ENCODE data around the gene TUFT1. TPM values are rescaled to one million over a fixed set of nuclear protein-coding genes. Genes with fewer than 3 reads are reported as not detected.

Gene TUFT1
- total RNA-seq, 2 experiments from 2014 or later: 7.2 to 9.6 TPM

DNA sequence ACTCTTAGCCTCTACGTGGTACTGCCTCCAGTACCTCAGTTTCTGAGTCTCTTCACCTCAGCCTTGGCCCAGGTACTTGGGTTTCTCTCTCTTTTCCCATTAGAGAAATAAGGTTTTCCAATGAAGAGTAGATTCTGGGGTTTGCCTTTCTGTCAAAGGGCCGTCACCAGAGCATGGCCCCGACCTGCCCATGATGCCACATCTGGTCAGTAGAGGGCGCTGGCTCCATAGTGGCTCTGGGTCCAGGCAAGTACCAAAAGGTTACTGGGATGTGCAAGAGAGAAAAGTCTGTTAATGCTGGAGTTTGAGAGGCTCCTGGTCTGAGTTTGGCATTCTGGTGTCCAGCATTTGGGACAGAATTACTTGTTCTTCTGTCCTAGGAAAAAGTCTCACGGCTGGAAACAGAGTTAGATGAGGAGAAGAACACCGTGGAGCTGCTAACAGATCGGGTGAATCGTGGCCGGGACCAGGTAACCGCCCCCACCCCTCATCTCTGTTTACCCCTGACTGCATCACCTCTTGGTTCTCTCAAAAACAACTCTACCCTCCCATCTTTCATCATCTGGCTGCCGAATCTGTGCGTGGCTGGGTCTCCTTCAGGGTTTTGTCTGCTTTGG lies 5.3 kb upstream of the TUFT1 start:
- no peaks in the 10 kb centered on the region for H3K27me3 ChIP-seq (ENCODE audit: control insufficient read depth in 1 of 2, insufficient read depth in 2 of 2, low read length in 2 of 2)
- Mint-ChIP-seq H3K4me1 (ENCODE audit: low read depth) (peaks cover 5% of the 10 kb centered on the region), H3K27me3 (no peaks in the 10 kb centered on the region), H3K36me3 (ENCODE audit: low read depth) (no peaks in the 10 kb centered on the region), H3K27ac (no peak overlapping the region), H3K4me3 (no peak overlapping the region), H3K9me3 (no peaks in the 10 kb centered on the region)
- ATAC-seq (ENCODE audit: poor library complexity) (peak; percentile 84), DNase-seq (peak; percentile 60 to 84 (median 72))
- H3K4me3 ChIP-seq (ENCODE audit: low read length): no peak overlapping the region
- H3K9me3 ChIP-seq (ENCODE audit: control insufficient read depth in 1 of 2, insufficient read depth in 1 of 2, low read length in 2 of 2): no peaks in the 10 kb centered on the region
- no peak overlapping the region for H3K27ac ChIP-seq (ENCODE audit: low read depth in 1 of 2, low read length in 2 of 2)
- H3K4me1 ChIP-seq (ENCODE audit: insufficient read depth, low read length): peaks cover 10% of the 10 kb centered on the region
- intact Hi-C loops (cut with DNase I, micrococcal nuclease): loop anchor here (1.0 to 5.0 kb wide), 5 partner anchors 92 to 468 kb away; no protein-coding TSS in a partner anchor
- POLR2A ChIA-PET: no interaction called here
- no peaks in the 10 kb centered on the region for H3K36me3 ChIP-seq (ENCODE audit: insufficient read depth, low read length)
- TF ChIP-seq, protein P1, sequence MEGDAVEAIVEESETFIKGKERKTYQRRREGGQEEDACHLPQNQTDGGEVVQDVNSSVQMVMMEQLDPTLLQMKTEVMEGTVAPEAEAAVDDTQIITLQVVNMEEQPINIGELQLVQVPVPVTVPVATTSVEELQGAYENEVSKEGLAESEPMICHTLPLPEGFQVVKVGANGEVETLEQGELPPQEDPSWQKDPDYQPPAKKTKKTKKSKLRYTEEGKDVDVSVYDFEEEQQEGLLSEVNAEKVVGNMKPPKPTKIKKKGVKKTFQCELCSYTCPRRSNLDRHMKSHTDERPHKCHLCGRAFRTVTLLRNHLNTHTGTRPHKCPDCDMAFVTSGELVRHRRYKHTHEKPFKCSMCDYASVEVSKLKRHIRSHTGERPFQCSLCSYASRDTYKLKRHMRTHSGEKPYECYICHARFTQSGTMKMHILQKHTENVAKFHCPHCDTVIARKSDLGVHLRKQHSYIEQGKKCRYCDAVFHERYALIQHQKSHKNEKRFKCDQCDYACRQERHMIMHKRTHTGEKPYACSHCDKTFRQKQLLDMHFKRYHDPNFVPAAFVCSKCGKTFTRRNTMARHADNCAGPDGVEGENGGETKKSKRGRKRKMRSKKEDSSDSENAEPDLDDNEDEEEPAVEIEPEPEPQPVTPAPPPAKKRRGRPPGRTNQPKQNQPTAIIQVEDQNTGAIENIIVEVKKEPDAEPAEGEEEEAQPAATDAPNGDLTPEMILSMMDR (IDR thresholded peaks at IDR 0.05): peak; percentile 82
- CTCF ChIA-PET: interaction anchor here (1.1 to 1.2 kb wide), 2 partner anchors 24 to 302 kb away, joined by 3 read pairs; partner anchors contain the start of gene CGN

DNA sequence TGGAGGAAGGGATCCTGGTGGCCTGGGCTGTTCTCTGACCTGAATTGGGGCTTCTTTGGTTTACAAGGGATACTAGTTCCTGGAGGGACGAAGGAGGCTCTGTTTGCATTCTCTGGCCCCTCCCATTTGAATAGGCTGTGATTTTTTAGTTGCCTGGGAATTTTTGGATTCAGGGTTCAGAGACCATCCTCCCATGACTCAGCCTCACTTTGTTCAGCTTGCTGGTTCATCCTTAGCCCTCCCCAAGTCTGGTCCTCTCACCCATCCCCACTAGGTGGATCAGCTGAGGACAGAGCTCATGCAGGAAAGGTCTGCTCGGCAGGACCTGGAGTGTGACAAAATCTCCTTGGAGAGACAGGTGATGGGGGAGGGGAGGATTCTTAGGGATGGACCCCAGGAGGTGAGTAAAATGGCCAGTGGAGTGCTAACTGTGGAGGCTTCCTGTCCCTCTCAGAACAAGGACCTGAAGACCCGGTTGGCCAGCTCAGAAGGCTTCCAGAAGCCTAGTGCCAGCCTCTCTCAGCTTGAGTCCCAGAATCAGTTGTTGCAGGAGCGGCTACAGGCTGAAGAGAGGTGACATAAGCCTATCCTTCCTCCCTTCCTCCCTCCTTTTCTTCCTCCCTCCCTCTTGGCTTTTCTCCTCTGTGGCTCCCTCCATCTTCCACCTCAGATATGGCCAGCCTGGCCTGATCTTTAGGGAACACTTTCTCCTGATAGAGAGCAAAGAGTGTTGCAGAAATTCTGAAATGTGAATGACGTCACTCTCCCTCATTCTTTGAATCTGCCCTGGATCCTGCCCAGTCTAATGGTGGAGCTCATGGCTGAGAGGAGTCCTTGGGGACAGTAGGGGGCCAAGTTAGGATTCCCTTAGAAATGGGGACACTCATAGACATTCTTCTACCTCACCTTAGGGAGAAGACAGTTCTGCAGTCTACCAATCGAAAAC lies 4.5 kb upstream of the TUFT1 start:
- Mint-ChIP-seq H3K4me1 (ENCODE audit: low read depth) (peaks cover 11% of the 10 kb centered on the region), H3K9me3 (no peaks in the 10 kb centered on the region), H3K27ac (no peak overlapping the region), H3K27me3 (no peaks in the 10 kb centered on the region), H3K36me3 (ENCODE audit: low read depth) (peaks cover 7% of the 10 kb centered on the region), H3K4me3 (no peak overlapping the region)
- H3K4me3 ChIP-seq (ENCODE audit: low read length): no peak overlapping the region
- no peaks in the 10 kb centered on the region for H3K9me3 ChIP-seq (ENCODE audit: control insufficient read depth in 1 of 2, insufficient read depth in 1 of 2, low read length in 2 of 2)
- H3K27me3 ChIP-seq (ENCODE audit: control insufficient read depth in 1 of 2, insufficient read depth in 2 of 2, low read length in 2 of 2): no peaks in the 10 kb centered on the region
- no peaks in the 10 kb centered on the region for H3K36me3 ChIP-seq (ENCODE audit: insufficient read depth, low read length)
- ATAC-seq (ENCODE audit: poor library complexity): no peak
- ChIA-PET POLR2A (no interaction called here), CTCF (interaction anchor here (1.1 to 1.2 kb wide), 2 partner anchors 25 to 301 kb away, joined by 3 read pairs; partner anchors contain the start of gene CGN)
- intact Hi-C loops (cut with DNase I, micrococcal nuclease): loop anchor here in 1 of 2 experiments (2.0 to 5.0 kb wide), 2 partner anchors 93 to 301 kb away; no protein-coding TSS in a partner anchor
- TF ChIP-seq, protein P1 (IDR thresholded peaks at IDR 0.05): no peak
- peaks cover 15% of the 10 kb centered on the region for H3K4me1 ChIP-seq (ENCODE audit: insufficient read depth, low read length)
- H3K27ac ChIP-seq (ENCODE audit: low read depth in 1 of 2, low read length in 2 of 2): no peak overlapping the region
- DNase-seq: no peak

- H3K27ac Mint-ChIP-seq: no peak overlapping the region
- no peaks in the 10 kb centered on the region for H3K9me3 Mint-ChIP-seq
- CTCF ChIA-PET: no interaction called here
- Histone ChIP-seq H3K4me1 (ENCODE audit: insufficient read depth, low read length) (peaks cover 24% of the 10 kb centered on the region), H3K27ac (ENCODE audit: low read depth in 1 of 2, low read length in 2 of 2) (no peak overlapping the region), H3K4me3 (ENCODE audit: low read length) (no peak overlapping the region), H3K27me3 (ENCODE audit: control insufficient read depth in 1 of 2, insufficient read depth in 2 of 2, low read length in 2 of 2) (no peaks in the 10 kb centered on the region), H3K9me3 (ENCODE audit: control insufficient read depth in 1 of 2, insufficient read depth in 1 of 2, low read length in 2 of 2) (no peaks in the 10 kb centered on the region), H3K36me3 (ENCODE audit: insufficient read depth, low read length) (no peaks in the 10 kb centered on the region)
- no peak overlapping the region for H3K4me3 Mint-ChIP-seq
- ATAC-seq (ENCODE audit: poor library complexity) (no peak), DNase-seq (no peak)
- TF ChIP-seq, protein P1 (IDR thresholded peaks at IDR 0.05): no peak
- H3K36me3 Mint-ChIP-seq (ENCODE audit: low read depth): peaks cover 8% of the 10 kb centered on the region
- intact Hi-C loops (cut with DNase I, micrococcal nuclease): loop anchor here in 1 of 2 experiments (5.0 kb wide), 1 partner anchor 94 kb away; no protein-coding TSS in a partner anchor
- H3K4me1 Mint-ChIP-seq (ENCODE audit: low read depth): peaks cover 19% of the 10 kb centered on the region
- POLR2A ChIA-PET: no interaction called here
- no peaks in the 10 kb centered on the region for H3K27me3 Mint-ChIP-seq
These were observed 3.6 kb upstream of the TUFT1 start for GRCh38 chr1:151536499-151536898.
